ENCODE measurements around the gene RPUSD1.

RPUSD1 gene

GRCh38 chr16:819336-820043 is 31.3 kb upstream of the RPUSD1 start:
- DNase-seq (ENCODE audit: low read depth), result peak; percentile 15

GRCh38 chr16:818592-818991 is 30.4 kb upstream of the RPUSD1 start:
- DNase-seq (ENCODE audit: low read depth), result no peak

GRCh38 chr16:818132-818531 is 30.0 kb upstream of the RPUSD1 start:
- no peak for DNase-seq (ENCODE audit: low read depth)

- no peak for DNase-seq (ENCODE audit: low read depth)
Observed at GRCh38 chr16:817001-817906, 29.1 kb upstream of the RPUSD1 start.

- no peak for DNase-seq (ENCODE audit: low read depth)
Observed at GRCh38 chr16:815861-816260, 27.7 kb upstream of the RPUSD1 start.

GRCh38 chr16:814974-815373 is 26.8 kb upstream of the RPUSD1 start:
- DNase-seq (ENCODE audit: low read depth), result no peak

GRCh38 chr16:813916-814412 is 25.8 kb upstream of the RPUSD1 start:
- no peak for DNase-seq (ENCODE audit: low read depth)

- peak; percentile 27 for DNase-seq (ENCODE audit: low read depth)
Observed at GRCh38 chr16:813204-813915, 25.2 kb upstream of the RPUSD1 start.

GRCh38 chr16:808085-808386 is 19.9 kb upstream of the RPUSD1 start:
- DNase-seq (ENCODE audit: low read depth), result no peak

- DNase-seq (ENCODE audit: low read depth), result peak; percentile 62
Observed at GRCh38 chr16:807347-808084, 19.3 kb upstream of the RPUSD1 start.

- no peak for DNase-seq (ENCODE audit: low read depth)
Observed at GRCh38 chr16:805474-805873, 17.3 kb upstream of the RPUSD1 start.

GRCh38 chr16:804193-805048 is 16.2 kb upstream of the RPUSD1 start:
- DNase-seq (ENCODE audit: low read depth), result no peak

- no peak for DNase-seq (ENCODE audit: low read depth)
Observed at GRCh38 chr16:803754-804080, 15.5 kb upstream of the RPUSD1 start.

- DNase-seq (ENCODE audit: low read depth), result no peak
Observed at GRCh38 chr16:802914-803753, 15.0 kb upstream of the RPUSD1 start.

GRCh38 chr16:802461-802860 is 14.3 kb upstream of the RPUSD1 start:
- no peak for DNase-seq (ENCODE audit: low read depth)

- DNase-seq (ENCODE audit: low read depth), result no peak
Observed at GRCh38 chr16:801584-802363, 13.6 kb upstream of the RPUSD1 start.

GRCh38 chr16:800834-801511 is 12.8 kb upstream of the RPUSD1 start:
- DNase-seq (ENCODE audit: low read depth), result no peak

- DNase-seq (ENCODE audit: low read depth), result no peak
Observed at GRCh38 chr16:799948-800833, 12.0 kb upstream of the RPUSD1 start, which contains the start of gene GNG13. GNG13 (minus strand) TSS chr16:800734; CDS start chr16:799077, 1,657 bp downstream.
